IMR-90 (cell line): ENCODE results near the gene TCERG1. TPM values are rescaled to one million over a fixed set of nuclear protein-coding genes. Genes with fewer than 3 reads are reported as not detected.

Experiments
- microRNA-seq, 2 experiments: library from miRNA; stranded (forward) in 1 of 2; unstranded in 1 of 2; fragments of 10-50 nt in 1 of 2; fragments of <30 nt in 1 of 2; gene quantifications in 1 of 2; microRNA quantifications in 1 of 2; one replicate each; pipeline versions ENCODE3 to v1.1.0; 2013 to 2020; ENCODE audit not compliant: insufficient read depth in 1 of 2, insufficient read length in 1 of 2, unreplicated experiment in 1 of 2
- polyA plus RNA-seq, 3 experiments: library from polyadenylated mRNA; depleted of rRNA; stranded (reverse); fragments of >200 nt; gene quantifications; 2 replicates each; pipeline ENCODE4 v1.2.3, GENCODE V29; 2012; ENCODE audit warnings: low replicate concordance in 1 of 3
- small RNA-seq, 5 experiments: library from RNA; depleted of rRNA; stranded (forward); fragments of <200 nt; gene quantifications; one replicate each; pipeline ENCODE3, GENCODE V24; 2012
- total RNA-seq: library from RNA; depleted of rRNA; stranded (reverse); fragments of >200 nt; gene quantifications from 2 replicates; pipeline ENCODE4 v1.2.3, GENCODE V29; 2012; rRNA removed

Gene TCERG1
- total and polyA plus RNA-seq, 2 of the 4 experiments (the other 2 are of a cell fraction), result 21.9 to 44.7 TPM

Small RNA genes within 50 kb of the gene (microRNA-seq; reads per million reads assigned to microRNA genes)
- not detected for gene RF02271 (ENCODE audit: insufficient read depth, insufficient read length)

Small RNA genes within 50 kb of the gene (small RNA-seq; reads per million reads assigned to genes)
- gene RF02271, result 0 reads per million in 5 experiments

Other genes starting within 250 kb of the TCERG1 start
- gene RBM27, start 243.7 kb upstream of the TCERG1 start, total RNA-seq, result 19.2 and 25.3 TPM in 2 replicates
- gene RBM27, start 243.7 kb upstream of the TCERG1 start, polyA plus RNA-seq (2012; rRNA removed), result 7.6 and 7.7 TPM in 2 replicates
- not detected in 2 replicates for gene POU4F3, start 108.5 kb upstream of the TCERG1 start, total RNA-seq
- gene POU4F3, start 108.5 kb upstream of the TCERG1 start, polyA plus RNA-seq (2012; rRNA removed), result 0.02 and 0.06 TPM in 2 replicates
- gene GPR151, start 68.9 kb downstream of the TCERG1 start, total RNA-seq, result not detected in 2 replicates
- not detected in 2 replicates for gene GPR151, start 68.9 kb downstream of the TCERG1 start, polyA plus RNA-seq (2012; rRNA removed)